Fibroblast of pulmonary artery (primary cell): ENCODE measurements around the gene PTS.
A peak's percentile ranks its signal among the peaks of the same experiment; 100 is the strongest.

ENCODE experiments used
- DNase-seq: peaks from one replicate; pipeline ENCODE4 v3.0.0-alpha.2; 2010; ENCODE audit warnings: low read depth
- H3K4me3 ChIP-seq: replicated peaks from 2 replicates; pipeline ENCODE4 v1.5.1; 2011; ENCODE audit warnings: low read depth, mild to moderate bottlenecking, control low read depth, low read length, moderate library complexity
- CTCF ChIP-seq: IDR thresholded peaks from 2 replicates; pipeline ENCODE4 v1.5.1; 2011; ENCODE audit warnings: mild to moderate bottlenecking, control low read depth, low read length, inconsistent platforms; ENCODE audit errors: missing control alignments

The PTS gene

DNA sequence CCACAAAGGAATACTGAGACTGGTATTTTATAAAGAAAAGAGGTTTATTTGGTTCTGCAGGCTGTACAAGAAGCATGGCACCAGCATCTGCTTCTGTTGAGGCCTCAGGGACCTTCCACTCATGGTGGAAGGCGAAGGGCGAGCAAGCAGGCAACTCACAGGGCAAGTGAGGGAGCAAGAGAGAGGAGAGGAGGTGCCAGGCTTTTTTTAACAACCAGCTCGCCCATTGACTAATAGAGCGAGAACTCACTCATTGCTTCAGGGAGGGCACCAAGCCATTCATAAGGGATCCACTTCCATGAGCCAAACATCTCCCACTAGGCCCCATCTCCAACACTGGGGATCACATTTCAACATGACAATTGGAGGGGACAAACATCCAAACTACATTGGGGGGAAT is 1.2 kb downstream of the PTS start:
- no peak for TF ChIP-seq CTCF
- H3K4me3 ChIP-seq = peak overlapping the region; percentile 87
- DNase-seq = no peak

DNA sequence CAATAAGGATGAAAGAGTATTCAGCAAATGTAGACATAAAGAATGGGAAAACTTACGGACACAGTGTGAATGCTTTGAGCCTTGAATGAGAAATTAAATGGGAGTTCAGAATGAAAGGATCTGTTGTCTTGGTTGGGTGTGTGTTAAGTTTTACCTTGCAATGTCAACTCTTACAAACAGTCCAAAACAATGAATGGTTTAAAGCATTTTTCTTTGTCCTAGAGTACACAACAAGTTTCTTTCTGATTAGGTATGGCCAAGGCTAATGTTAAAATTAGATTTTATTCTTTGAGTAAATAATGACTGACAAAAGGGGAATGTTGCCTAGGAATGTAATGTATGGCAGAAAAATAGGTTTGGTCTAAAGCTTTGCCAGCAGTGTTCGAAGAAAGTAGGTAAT is 2.5 kb downstream of the PTS start:
- no peak for TF ChIP-seq CTCF
- no peak overlapping the region for H3K4me3 ChIP-seq
- no peak for DNase-seq

GRCh38 chr11:112229159-112229558 is 2.9 kb downstream of the PTS start:
- no peak for DNase-seq
- TF ChIP-seq CTCF = no peak
- no peak overlapping the region for H3K4me3 ChIP-seq

DNA sequence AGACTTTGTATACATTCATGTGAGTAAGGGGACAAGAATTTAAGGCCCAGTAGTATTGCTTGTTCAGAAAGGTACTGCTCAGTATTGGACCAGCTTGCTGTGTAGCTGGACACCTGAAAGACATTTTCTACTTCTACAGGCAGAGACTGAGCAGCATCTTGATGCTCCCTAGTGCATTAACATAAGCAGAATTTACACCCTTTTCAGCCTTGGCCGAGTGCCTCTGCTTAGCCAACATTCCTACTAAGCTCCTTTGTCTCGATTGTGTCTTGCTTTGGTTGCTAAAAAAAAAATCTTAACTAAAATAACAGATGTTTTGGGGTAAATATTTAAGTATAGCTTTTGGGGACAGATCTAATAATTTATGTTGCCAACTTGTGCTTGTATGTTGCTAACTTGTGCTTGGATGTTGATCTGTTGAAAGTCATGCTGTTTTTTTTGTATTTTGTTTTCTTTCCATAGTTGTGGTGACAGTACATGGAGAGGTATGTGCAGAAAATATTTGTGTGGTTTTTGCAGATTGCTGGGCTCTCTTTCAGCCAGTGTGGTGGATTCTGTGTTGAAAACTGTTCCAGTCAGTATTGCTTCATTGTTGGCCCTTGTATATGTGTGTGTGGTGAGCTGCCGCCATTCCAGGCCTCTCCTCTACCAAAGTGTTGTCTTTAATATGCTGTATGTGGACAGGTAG is 3.7 kb downstream of the PTS start:
- H3K4me3 ChIP-seq = no peak overlapping the region
- DNase-seq = peak; percentile 76
- no peak for TF ChIP-seq CTCF

DNA sequence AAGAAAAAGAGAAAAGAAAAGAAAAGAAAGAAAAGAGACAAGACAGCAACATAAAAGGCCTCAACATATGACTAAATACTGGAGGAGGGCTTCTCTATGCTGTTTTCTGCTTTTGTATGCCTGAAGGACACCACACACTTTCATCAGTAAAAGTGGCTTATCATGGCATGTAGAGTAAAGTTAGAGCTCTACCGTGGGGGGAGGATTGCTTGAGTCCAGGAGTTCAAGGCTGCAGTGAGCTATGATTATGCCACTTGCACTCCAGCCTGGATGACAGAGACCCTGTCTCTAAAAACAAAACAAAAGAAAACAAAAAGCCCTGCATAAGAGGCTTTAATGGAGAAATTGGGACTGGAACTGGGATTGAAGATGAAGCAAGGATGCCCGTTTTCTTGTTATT is 5.7 kb downstream of the PTS start:
- H3K4me3 ChIP-seq = no peak overlapping the region
- DNase-seq = no peak
- no peak for TF ChIP-seq CTCF

DNA sequence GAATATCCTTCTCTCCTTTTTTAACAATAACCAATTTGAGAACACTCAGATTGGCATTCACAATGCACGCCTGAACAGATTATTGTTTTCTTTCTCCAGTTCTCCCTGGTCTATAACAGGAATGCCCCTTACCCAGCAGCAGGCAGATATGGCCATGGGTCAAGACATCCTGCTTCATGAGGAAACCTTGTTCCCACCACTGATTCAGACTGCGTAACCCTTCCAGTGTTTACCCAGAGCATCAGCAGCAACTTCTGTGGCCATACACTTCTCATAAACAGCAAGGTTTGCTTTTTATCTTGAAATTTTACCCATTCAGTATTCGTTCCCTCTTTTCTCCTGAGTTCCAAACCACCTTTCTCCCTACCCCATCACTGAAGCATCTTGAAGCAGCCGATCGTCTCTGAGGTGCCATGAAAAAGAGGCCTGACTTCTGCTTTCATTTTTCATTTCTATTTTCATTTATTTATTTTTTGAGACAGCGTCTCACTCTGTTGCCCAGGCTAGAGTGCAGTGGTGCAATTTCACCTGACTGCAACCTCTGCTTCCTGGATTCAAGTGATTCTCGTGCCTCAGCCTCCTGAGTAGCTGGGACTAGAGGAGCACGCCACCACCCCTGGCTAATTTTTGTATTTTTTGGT is 9.6 kb downstream of the PTS start:
- no peak for TF ChIP-seq CTCF
- no peak overlapping the region for H3K4me3 ChIP-seq
- no peak for DNase-seq

- TF ChIP-seq CTCF = no peak
- no peak for DNase-seq
Measured at GRCh38 chr11:112237451-112237850, 11.2 kb downstream of the PTS start.

More at GRCh38 chr11:112237451-112237850, 11.2 kb downstream of the PTS start:
- H3K4me3 ChIP-seq = no peak overlapping the region
